Esophagus squamous epithelium (tissue), 5 donors: Measurements from ENCODE around the gene GCNT2. TPM values are rescaled to one million over a fixed set of nuclear protein-coding genes. Genes with fewer than 3 reads are reported as not detected.
A peak's percentile ranks its signal among the peaks of the same experiment; 100 is the strongest.

Source experiments
- DNase-seq: peaks from one replicate; lab custom pipeline; 2025; lab: John Stamatoyannopoulos, UW
- H3K27ac ChIP-seq, 4 donors: fragments of 200-600 bp; sonication (generic); one replicate each; pipeline ENCODE4 v1.5.1; 2016 to 2019; ENCODE audit warnings: mild to moderate bottlenecking in 1 of 4
- H3K27me3 ChIP-seq, 4 donors: fragments of 200-600 bp; sonication (generic); 1 replicate in 3 of 4; 2 replicates in 1 of 4; pipeline versions ENCODE4 v1.5.1 to v1.6.0; 2017 to 2021; ENCODE audit warnings: antibody characterized with exemption in 1 of 4
- H3K36me3 ChIP-seq, 3 donors: fragments of 200-600 bp; sonication (generic); one replicate each; pipeline ENCODE4 v1.5.1; 2016 to 2019
- H3K4me1 ChIP-seq, 3 donors: fragments of 200-600 bp; sonication (generic); one replicate each; pipeline ENCODE4 v1.5.1; 2017 to 2019
- H3K4me3 ChIP-seq, 4 donors: fragments of 200-600 bp; sonication (generic); 1 replicate in 3 of 4; 2 replicates in 1 of 4; pipeline ENCODE4 v1.5.1; 2016 to 2019; ENCODE audit warnings: mild to moderate bottlenecking in 2 of 4, moderate library complexity in 1 of 4
- H3K9me3 ChIP-seq, 3 donors: fragments of 200-600 bp; sonication (generic); one replicate each; pipeline ENCODE4 v1.5.1; 2016 to 2019
- POLR2A ChIP-seq, 4 donors: fragments of 450-650 bp; IDR thresholded peaks; one replicate each; pipeline ENCODE4 v1.6.1; 2017; ENCODE audit warnings: antibody characterized with exemption in 4 of 4, mild to moderate bottlenecking in 4 of 4, moderate library complexity in 3 of 4
- WGBS, 2 donors: methylation state at CpG; one replicate each; pipeline ENCODE4 v1.1.5; 2018; 5-methylcytosine and 5-hydroxymethylcytosine counted together
- intact Hi-C: fragments of 100-400 bp; cut with DNase I; formaldehyde crosslinking; loops from one replicate; pipeline ENCODE4 v1.15.0; 2022
- total RNA-seq, 4 donors: library from RNA; depleted of rRNA; stranded (reverse); fragments of >200 nt; gene quantifications; one replicate each; pipeline ENCODE4 v1.1.0, GENCODE V29; 2016
- TF ChIP-seq, protein P1 (sequence below), 6 experiments: fragments of 450-650 bp in 4 of 6; fragments of 200-600 bp in 2 of 6; sonication (generic) in 2 of 6; IDR thresholded peaks; one replicate each; pipeline ENCODE4 v1.5.1; 2016 to 2019; ENCODE audit warnings: antibody characterized with exemption in 6 of 6, mild to moderate bottlenecking in 4 of 6, moderate library complexity in 4 of 6
- donor health status: DM: yes; HTN: yes; CAD: no.

GCNT2 gene
- total RNA-seq, 4 donors from 2014 or later: 6.9 to 17.2 (median 8.9) TPM

DNA sequence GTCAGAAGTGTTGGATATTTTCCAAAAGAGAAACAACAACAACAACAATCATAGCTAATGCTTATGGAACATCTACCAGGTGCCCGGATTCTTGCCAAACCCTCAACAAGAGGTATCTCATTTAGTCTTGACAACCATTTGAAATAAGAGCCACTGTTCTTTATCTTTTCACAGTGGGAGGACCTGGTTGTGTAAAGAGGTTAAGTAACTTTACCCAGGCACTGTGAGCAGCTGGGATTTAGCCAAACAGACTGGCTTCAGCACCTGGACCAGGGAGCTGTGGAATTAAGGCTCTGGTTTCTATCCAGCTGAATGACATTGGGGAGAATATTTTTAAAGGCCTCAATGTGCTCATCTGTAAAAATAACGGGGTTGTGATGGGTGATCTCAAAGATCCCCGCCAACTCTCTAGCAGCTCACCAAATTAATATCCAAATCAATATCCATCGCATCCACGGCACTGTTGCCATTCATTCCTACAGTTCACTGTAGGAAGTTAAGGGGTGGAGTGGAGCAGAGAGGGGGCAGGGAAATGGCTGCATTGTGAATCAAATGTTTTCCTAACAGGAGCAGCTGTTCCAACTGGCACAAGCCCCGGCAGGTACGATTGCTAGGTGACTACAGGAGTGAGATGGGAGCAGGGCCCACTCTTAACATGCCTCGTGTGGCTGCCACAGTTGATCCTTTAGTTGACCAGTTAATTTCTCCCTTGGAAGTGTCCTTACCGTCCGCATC, 61.8 kb downstream of the GCNT2 start:
- Histone ChIP-seq H3K36me3 (no peaks in the 10 kb centered on the region), H3K4me1 (peaks cover 0 to 25% (median 5%) of the 10 kb centered on the region in 3 donors), H3K27me3 (no peaks in the 10 kb centered on the region), H3K4me3 (no peak overlapping the region), H3K27ac (no peak overlapping the region), H3K9me3 (no peaks in the 10 kb centered on the region)
- TF ChIP-seq POLR2A (IDR thresholded peaks at IDR 0.05): no peak
- TF ChIP-seq, protein P1, sequence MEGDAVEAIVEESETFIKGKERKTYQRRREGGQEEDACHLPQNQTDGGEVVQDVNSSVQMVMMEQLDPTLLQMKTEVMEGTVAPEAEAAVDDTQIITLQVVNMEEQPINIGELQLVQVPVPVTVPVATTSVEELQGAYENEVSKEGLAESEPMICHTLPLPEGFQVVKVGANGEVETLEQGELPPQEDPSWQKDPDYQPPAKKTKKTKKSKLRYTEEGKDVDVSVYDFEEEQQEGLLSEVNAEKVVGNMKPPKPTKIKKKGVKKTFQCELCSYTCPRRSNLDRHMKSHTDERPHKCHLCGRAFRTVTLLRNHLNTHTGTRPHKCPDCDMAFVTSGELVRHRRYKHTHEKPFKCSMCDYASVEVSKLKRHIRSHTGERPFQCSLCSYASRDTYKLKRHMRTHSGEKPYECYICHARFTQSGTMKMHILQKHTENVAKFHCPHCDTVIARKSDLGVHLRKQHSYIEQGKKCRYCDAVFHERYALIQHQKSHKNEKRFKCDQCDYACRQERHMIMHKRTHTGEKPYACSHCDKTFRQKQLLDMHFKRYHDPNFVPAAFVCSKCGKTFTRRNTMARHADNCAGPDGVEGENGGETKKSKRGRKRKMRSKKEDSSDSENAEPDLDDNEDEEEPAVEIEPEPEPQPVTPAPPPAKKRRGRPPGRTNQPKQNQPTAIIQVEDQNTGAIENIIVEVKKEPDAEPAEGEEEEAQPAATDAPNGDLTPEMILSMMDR (IDR thresholded peaks at IDR 0.05): no peak
- WGBS, 2 donors: 46 to 58% methylated on average over 8 to 10 of the region's 10 CpGs
- intact Hi-C loops: no loop called here
- DNase-seq: no peak

DNA sequence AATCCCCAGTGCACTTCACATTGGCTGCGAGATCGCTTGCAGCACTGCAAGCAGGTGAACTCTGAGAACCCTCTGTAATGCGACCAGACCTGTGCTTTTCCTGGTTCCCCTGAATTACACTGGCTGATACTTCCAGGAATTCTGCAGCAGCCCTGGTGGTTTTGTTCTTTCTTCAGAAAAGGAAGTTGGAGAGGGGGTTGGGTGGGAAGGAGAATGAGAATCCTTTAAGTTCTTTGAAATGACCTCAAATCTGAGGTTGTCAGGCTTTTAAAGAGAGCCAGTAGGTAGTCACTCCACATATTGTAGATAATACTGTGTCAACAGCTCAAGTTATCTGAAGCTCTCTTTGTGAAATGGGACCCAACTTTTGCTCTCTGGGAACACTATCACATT, 62.4 kb downstream of the GCNT2 start:
- no peaks in the 10 kb centered on the region for H3K36me3 ChIP-seq
- intact Hi-C loops: no loop called here
- no peaks in the 10 kb centered on the region for H3K27me3 ChIP-seq
- no peak overlapping the region for H3K27ac ChIP-seq
- no peak overlapping the region for H3K4me3 ChIP-seq
- H3K9me3 ChIP-seq: no peaks in the 10 kb centered on the region
- H3K4me1 ChIP-seq: peaks cover 0 to 25% (median 5%) of the 10 kb centered on the region in 3 donors
- 14 to 63% methylated on average over 1 to 3 of the region's 3 CpGs for WGBS, 2 donors
- no peak for DNase-seq
- no peak for TF ChIP-seq POLR2A (IDR thresholded peaks at IDR 0.05)
- TF ChIP-seq, protein P1 (IDR thresholded peaks at IDR 0.05): no peak

DNA sequence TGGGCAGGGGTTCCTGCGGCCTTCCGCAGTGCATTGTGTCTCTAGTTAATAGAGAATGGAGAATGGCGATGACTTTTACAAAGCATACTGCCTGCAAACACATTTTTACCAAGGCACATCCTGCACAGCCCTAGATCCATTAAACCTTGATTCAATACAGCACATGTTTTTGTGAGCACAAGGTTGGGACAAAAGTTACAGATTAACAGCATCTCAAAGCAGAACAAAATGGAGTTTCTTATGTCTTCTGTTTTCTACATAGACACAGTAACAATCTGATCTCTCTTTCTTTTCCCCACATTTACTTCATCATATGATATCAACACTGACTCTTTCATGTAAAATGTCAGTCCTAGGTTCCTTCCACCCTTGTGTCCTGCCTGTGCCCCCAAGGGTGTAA, 63.5 kb downstream of the GCNT2 start:
- Histone ChIP-seq H3K4me1 (peaks cover 0 to 25% (median 5%) of the 10 kb centered on the region in 3 donors), H3K9me3 (no peaks in the 10 kb centered on the region), H3K27ac (no peak overlapping the region), H3K27me3 (no peaks in the 10 kb centered on the region), H3K4me3 (no peak overlapping the region), H3K36me3 (no peaks in the 10 kb centered on the region)
- no peak for DNase-seq
- no peak for TF ChIP-seq POLR2A (IDR thresholded peaks at IDR 0.05)
- TF ChIP-seq, protein P1 (IDR thresholded peaks at IDR 0.05): no peak
- 94% methylated on average over 3 of the region's 3 CpGs for WGBS, 2 donors
- intact Hi-C loops: no loop called here

GRCh38 chr6:10585209-10585845, 64.2 kb downstream of the GCNT2 start:
- Histone ChIP-seq H3K9me3 (no peaks in the 10 kb centered on the region), H3K27me3 (no peaks in the 10 kb centered on the region), H3K27ac (no peak overlapping the region), H3K36me3 (no peaks in the 10 kb centered on the region), H3K4me3 (peak overlapping the region in 3 of 4 donors; percentile 1 to 47 (median 8)), H3K4me1 (peaks cover 0 to 25% (median 5%) of the 10 kb centered on the region in 3 donors)
- DNase-seq: no peak
- WGBS, 2 donors: 59% methylated on average over 9 to 12 of the region's 13 CpGs
- intact Hi-C loops: no loop called here
- no peak for TF ChIP-seq POLR2A (IDR thresholded peaks at IDR 0.05)
- TF ChIP-seq, protein P1 (IDR thresholded peaks at IDR 0.05): no peak

GRCh38 chr6:10586302-10586701, 65.2 kb downstream of the GCNT2 start:
- intact Hi-C loops: no loop called here
- 88 to 95% methylated on average over 3 to 4 of the region's 5 CpGs for WGBS, 2 donors
- peak overlapping the region in 1 of 4 donors; percentile 47 for H3K4me3 ChIP-seq
- no peaks in the 10 kb centered on the region for H3K9me3 ChIP-seq
- no peaks in the 10 kb centered on the region for H3K27me3 ChIP-seq
- no peak overlapping the region for H3K27ac ChIP-seq
- peaks cover 0 to 24% (median 5%) of the 10 kb centered on the region in 3 donors for H3K4me1 ChIP-seq
- no peaks in the 10 kb centered on the region for H3K36me3 ChIP-seq
- no peak for DNase-seq
- TF ChIP-seq, protein P1 (IDR thresholded peaks at IDR 0.05): no peak
- TF ChIP-seq POLR2A (IDR thresholded peaks at IDR 0.05): no peak
